NCI-H748 (cell line): ENCODE results near the gene WDR38.

Experiments
- DNase-seq: peaks from one replicate; lab custom pipeline; 2025; ENCODE audit not compliant: unreplicated experiment; lab: John Stamatoyannopoulos, UW

The WDR38 gene

GRCh38 chr9:124857533-124858162 lies 4.4 kb downstream of the WDR38 start:
- no peak for DNase-seq

- no peak for DNase-seq
Measured at GRCh38 chr9:124858330-124859046, 5.2 kb downstream of the WDR38 start.

GRCh38 chr9:124859803-124860581 lies 6.7 kb downstream of the WDR38 start:
- DNase-seq = no peak

DNA sequence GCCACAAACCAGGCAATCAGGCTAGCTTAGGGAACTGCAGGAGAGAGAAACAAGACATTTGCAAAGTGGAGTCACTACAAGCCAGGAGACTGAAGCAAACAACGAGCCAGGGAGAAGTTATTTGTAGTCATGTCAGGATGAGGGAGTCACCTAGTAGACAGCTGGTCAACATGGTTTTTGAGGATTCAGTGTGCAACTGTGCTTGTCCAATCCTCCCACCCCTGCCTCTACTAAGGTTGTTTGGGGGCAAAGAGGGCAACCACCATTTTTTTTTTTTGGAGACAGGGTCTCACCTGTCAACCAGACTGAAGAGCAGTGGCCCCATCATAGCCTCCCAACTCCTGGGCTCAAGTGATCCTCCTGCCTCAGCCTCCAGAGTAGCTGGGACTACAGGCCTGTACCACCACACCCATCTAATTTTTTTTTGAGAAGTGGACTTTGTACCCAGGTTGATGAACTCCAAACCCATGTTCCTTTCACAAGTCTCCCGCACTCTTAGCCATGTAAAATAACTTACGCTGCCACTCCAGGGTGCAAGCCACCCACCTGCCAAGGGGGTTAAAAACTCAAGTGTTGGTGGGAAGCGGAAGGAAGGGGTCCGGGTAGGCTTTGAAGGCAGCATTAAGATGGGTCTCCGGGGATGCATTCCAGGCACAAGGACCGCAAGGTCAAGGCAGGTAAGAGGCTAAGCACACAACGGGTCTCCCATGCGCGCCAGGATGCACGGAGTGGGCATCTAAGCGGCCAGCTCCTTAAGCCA lies 7.5 kb downstream of the WDR38 start:
- no peak for DNase-seq

GRCh38 chr9:124861342-124862229 lies 8.3 kb downstream of the WDR38 start, which contains the start of the genes ARPC5L and RPL35:
ARPC5L (plus strand) TSS chr9:124862130; CDS start chr9:124869291, 7,161 bp downstream.
RPL35 (minus strand) TSS chr9:124861957; CDS start chr9:124861912, 45 bp downstream.
- DNase-seq = peak; percentile 95

DNA sequence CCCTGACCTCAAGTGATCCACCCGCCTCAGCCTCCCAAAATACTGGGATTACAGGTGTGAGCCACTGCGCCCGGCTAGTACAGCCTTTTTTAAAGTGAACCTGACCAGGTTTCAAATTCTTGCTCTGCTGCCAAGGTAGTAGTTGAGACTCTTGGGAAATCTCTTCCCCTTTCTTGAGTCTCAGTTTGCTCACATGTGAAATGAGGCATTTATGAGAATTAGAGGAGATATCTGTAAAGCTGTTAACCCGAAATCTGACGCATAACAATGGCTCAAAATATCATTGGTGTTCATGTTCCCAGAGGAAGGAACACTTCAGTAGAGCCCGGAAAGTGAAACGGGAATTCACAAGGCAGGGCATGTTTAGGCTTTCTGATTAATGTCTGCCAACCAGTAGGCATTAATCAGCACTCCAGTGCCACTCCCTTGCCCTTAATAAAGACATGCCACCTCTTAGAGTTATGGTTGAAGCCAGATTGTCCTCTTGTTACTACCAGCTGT lies 10.2 kb downstream of the WDR38 start:
- DNase-seq = no peak

DNA sequence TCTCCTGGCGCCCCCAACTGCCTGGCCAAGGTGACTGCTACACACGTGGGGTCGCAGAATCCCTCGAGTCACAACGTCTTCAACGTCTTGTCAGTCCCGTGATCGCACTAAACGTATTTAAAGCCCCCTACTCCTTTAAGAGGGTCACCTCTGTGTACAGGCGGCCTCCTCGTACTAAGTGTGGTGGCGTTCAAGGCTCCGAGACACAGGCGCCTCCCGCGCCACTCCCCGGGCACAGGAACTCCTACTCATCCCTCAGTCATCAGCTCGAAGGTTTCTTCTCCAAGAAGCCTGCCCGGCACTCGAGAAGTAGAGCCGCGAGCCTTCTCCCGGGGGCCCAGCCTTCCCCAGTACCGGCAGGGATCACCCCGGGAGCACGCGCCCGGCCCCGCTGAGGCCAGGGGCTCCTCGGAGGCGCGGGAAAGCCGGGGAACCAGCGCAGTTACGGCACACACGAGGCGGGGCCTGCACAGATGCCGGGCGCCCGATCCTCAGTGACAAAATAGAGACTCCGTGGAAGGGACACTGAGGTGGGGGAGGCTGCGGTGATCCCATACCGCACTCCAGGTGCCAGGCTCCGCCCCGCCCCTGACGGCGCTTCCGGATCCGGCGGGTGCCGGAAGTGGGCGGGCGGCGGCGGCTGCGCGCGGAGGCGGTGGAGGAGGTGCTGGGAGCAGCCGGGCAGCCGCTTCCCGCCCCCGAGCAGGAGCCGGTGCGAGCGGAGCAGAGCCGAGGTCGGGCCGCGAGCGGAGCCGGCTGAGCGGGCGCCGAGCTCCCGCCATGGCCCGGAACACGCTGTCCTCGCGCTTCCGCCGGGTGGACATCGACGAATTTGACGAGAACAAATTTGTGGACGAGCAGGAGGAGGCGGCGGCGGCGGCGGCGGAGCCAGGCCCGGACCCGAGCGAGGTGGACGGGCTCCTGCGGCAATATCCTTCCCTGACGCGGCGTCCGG lies 15.5 kb downstream of the WDR38 start:
- DNase-seq = peak; percentile 89

DNA sequence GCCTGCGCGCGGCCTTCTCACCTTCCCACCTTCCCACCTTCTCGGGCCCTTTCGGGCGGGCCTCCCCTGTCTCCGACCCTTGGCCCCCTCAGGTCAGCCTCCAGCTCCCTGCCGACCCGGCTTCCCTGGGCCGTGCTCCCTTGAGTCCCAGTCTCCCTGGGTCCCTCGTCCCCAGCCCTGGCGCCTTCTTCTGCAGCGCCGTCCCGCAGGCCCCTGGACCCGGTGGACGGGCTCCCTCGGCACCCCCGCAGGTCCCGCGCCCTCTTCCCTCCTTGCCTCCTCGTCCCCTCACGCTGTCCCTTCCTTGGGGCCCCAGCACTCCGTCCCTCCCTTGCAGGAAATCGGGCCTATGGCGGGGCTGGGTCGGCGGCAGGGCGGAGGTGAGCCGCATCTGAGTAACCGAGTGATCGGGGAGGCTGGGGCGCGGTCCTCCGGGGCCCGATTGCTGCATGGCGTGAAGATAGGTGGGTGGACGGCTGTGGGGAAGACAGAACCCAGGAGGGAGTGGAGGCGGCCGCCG lies 16.3 kb downstream of the WDR38 start:
- peak; percentile 45 for DNase-seq

DNA sequence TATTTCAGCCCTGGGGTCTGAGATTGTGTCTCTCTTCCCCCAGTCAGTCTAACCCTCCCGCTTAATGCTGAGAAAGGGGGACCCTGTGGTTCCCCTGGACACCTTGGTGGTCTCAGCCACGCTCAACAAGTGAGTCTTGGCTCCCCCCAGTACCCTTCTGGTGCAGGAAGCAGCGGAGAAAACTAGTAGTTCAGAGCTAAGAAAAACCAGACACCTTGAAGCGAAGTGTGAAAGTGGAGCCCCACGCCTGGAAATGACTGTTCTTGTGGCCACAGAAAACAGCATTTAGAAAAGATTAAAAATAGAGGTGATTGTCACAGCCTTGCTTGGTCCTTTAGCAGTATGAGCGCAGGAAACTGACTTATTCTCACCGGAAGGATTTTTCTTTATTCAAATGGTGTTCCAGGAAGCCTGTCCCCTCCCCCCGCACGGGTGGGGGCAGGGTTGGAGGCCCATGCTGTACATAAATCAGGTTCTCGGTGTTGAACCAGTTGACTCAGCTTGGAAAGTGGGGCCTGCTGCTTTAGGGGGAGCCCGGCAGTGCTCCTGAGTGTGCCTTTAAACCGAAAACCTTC lies 16.8 kb downstream of the WDR38 start:
- DNase-seq = peak; percentile 15

DNA sequence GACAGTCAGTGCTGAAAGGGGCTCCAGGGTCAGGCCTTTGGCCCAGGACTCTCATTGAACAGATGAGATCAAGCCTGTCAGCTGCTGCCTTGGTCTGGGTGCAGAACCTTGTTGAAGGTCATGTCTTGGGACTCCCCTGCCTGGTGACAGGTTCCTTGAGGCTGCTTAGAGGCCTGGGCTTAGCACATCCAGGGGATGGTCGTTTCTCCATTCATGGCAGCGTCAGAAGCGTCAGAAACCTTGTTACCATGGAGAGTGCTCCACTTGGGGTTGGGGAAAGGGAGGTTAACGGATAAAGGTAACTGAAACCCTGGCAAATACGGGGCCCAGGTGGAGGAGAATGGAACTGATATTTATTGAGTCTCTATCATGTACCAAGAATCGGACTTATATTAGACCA lies 17.5 kb downstream of the WDR38 start:
- no peak for DNase-seq

- no peak for DNase-seq
Measured at GRCh38 chr9:124871156-124871561, 17.9 kb downstream of the WDR38 start.

DNA sequence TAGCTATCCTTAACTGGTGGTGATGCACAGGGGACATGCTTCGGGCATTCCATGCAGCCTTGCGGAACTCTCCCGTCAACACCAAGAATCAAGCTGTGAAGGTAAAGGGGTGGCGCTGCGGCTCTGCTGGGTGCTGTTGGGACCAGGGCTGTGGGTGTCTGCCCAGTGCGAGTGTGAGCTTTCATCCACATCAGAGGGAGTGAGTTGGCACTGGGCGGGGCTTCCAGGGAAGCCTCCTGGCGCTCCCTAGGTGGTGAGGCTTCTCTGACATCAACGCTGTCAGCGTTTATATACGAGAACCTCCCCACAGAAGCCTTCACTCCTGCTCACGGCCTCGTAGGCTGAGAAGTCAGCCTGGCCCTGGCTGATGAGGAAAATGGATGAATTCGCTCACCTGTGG lies 20.4 kb downstream of the WDR38 start:
- DNase-seq = no peak

- no peak for DNase-seq
Measured at GRCh38 chr9:124875501-124875900, 22.2 kb downstream of the WDR38 start.

GRCh38 chr9:124877021-124877782 lies 23.9 kb downstream of the WDR38 start:
- DNase-seq = no peak

DNA sequence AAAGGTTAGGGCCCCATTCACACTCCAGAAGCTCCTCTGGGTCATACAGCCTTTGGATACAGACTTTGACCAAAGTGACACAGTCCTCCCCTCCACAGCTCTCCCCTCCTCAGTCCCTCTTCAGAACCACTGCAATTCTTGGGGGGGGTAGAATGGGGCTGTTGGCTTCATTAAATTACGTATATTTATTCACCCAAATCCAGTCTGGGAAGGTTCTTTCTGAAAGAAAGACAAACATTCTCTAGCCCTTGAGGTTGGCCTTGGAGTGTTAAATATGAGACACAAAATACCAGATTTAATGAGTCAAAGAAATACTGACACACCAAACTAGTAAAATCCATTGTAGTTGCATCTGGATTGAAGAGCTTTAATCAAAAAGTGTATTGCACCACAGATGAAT lies 24.8 kb downstream of the WDR38 start:
- no peak for DNase-seq

GRCh38 chr9:124878518-124878917 lies 25.3 kb downstream of the WDR38 start:
- DNase-seq = no peak

DNA sequence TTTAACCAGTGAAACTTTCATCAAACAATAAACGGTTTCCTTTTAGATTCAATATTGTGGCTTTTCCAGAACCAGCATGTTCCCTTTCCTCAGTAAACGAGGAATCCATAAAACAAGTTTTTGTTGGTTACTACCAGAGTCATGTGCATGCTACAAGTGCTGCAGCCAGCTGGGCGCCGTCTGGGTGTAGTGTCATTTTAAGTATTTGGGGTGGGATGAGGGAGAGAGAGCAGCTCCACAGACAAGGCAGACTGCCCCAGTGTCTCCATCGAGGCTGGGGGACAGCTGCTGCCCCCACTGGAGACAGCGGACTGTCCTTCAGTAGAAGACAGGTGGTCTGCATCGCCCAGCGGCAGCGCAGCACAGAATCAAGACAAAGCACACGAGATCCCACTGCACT lies 26.0 kb downstream of the WDR38 start:
- DNase-seq = no peak
